ENCODE measurements around the gene TPMT.
A peak's percentile ranks its signal among the peaks of the same experiment; 100 is the strongest.

The TPMT gene

DNA sequence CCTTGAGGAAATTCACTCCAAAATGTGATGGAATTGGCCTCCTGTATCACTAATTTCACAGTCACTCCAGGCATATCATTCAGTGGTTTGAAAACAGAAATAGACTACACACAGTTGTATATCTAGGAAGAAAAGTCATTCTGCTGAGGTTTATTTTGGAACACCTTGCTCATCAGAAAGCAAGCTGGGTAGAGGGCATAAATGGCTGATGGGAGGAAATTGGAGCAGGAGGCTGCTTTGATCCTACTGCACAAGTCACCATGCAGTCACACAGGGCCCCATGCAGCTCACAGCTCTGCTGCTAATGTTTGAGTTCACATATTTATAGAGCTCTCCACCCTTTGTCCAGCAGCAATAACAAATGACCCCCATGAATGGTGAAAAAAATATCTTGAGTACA is 44.7 kb downstream of the TPMT start:
- DNase-seq = no peak

DNA sequence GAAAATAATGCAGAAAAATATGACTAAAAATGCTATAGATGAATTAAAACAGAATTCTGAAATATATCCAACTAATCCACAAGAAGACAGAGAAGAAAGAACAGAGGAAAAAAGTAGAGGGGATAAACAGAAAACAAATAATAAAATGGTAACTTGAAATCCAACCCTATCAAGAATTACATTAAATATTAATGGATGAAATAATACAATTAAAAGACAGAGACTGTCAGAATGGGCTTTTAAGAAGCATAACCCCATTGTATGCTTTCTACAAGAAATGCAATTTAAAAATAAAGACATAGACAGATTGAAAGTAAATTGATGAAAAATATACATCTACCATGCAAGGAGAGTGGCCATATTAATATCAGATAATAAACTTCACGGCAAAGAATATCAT is 47.8 kb downstream of the TPMT start:
- DNase-seq = no peak

DNA sequence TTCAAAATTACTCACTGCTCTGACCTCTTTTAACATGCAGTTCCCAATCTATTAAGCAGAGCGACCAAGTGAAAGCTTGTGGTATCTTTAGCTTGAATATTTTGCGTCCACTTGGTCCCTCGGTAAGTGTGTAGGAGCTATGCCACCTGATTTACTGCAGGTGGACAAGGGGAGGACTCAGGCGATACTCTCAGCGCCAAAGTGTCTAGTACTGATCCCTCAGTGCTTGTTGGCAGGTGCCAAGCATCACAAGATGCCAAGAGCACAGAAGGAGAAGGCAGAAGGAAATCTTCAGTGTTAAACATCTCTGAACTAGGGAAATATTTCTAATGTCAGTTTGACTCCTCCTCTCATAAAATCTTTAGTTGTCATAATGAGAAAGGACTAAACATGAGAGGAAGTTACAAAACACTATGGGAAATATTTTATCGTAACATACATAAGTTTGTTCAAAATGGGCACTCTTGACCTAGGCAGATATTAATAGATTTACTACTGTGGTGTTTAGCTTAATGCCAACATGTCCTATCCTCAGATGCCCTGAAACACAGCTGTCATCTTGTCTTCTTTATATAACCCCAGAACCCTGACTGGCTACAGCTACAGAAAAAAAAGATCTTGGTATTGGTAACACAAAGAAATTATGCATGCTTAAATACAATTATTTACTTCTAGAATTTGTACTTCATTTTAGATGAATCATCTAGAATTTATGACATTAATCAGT is 51.9 kb downstream of the TPMT start:
- DNase-seq = no peak

DNA sequence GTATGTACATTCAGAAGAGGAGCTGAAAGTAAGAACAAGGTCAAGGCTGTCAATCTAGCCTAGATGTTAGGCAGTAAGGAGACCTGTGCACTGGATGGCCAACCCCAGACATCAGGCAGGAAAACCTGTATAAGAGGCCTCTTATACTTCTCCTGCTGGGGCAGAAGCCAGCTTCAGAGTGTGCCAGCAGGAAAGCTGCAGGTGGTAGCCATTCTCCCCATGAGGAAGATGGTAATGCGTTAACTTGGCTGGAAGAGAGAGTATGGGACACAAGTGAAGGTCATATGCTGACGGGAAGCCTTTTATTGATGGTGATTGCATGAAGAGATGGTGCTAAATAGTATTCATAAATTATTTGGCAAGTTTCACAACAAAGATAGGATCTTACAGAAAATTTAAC is 53.0 kb downstream of the TPMT start:
- no peak for DNase-seq

DNA sequence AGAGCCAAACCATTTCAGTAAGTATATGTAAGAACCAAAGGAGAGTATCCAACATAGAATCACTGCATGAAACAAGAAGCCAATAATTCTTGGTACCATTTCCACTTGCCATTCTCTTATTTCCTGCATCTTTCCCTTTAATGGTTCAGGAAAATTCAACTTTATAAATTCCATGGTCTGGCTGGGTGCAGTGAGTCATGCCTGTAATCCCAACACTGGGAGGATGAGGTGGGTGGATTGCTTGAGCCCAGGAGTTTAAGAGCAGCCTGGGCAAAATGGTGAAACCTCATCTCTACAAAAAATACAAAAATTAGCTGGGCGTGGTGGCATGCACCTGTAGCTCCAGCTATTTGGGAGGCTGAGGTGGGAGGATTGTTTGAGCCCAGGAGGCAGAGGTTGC is 53.6 kb downstream of the TPMT start:
- DNase-seq = no peak

DNA sequence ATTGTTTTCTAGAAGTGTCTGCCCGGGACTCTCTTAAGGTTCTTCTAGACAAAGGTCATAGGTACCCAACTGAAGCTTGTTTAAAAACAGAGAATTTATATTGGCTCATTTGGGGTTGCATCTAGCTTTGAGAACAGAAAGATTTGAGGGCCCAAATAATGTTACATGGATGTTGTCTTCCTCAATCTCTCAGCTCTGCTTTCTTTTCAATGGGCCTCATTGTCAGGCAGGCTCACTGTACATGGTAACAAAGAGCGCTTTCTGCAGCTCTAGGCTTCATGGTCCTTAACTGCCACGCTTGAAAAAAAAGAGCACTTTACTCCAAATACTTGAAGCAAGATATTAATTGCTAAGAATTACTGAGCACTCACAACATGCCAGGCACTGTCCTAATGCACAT is 54.6 kb downstream of the TPMT start:
- no peak for DNase-seq

DNA sequence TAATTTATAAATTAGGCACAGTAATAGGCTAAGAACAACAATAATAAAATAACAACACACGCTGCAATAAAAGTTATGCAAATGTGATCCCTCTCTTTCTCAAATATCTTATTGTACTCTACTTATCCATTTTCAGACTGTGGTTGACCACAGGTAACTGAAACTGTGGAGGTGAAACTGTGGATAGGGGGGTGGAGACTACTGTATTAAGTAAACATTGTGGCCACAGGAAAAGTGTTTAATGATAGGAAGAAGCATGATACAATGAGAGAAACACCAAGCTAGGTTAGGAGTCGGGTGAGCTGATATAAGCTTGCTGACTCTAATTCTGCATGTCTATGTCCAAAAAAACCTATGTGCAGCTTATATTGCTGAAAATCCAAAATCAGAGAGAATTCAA is 55.4 kb downstream of the TPMT start:
- DNase-seq = no peak

DNA sequence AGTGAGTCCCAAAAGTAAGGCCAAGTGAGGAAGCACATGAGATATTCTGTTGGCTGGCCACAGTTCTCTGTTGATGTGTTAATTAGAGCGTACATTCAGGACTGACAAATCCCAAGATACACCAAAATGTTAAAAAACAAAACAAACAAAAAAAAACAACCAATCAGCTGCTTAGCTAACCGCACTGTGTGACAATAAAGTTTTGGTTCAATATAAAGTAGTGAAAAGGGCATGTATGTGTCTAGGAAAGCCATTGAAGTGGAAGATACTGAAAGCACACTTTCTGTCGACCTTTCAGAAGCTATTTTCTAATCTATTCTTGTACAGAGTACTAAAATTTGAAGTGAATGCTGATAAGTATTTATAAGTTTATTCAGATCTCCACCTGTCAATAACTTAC is 58.5 kb downstream of the TPMT start:
- DNase-seq = no peak

DNA sequence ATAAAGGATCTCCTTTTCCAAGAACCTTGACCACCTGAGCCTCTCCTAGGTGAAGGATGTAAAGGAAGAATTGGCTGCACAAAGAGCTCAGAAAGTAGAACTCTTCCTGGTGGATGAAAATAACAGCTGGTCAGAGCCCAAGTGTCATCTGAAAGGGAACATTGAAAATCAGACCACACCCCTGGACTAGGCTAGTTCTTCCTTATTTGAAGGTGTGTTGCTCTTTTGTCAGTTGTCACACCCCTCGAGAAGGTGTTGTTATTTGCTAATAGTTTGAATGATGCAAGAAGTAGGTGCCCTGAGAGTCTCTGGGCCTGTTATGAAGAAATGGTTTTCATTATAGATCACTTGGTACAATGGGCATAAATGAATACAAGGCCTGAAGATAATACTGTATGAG is 63.5 kb downstream of the TPMT start:
- no peak for DNase-seq

DNA sequence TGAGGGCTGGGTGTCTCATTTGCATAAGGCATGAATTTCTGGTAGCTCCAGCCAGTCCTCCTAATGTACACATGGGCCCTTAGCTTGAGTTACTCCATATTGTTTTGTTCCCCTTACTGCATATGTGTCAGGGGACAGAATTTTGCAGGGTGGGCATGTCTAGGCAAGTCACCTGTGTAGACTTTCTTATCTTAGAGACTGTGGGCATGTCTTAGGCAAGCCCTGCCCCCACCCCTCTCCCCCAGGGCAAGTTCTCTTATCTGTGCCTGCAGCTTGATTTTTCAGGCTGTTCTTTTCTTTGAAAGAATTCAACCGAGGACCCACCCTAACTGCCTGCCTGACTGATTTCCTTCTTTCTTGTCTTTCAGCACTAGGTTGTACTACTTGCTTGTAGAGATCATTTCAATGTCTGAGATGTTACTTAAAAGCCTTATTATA is 64.5 kb downstream of the TPMT start:
- no peak for DNase-seq

DNA sequence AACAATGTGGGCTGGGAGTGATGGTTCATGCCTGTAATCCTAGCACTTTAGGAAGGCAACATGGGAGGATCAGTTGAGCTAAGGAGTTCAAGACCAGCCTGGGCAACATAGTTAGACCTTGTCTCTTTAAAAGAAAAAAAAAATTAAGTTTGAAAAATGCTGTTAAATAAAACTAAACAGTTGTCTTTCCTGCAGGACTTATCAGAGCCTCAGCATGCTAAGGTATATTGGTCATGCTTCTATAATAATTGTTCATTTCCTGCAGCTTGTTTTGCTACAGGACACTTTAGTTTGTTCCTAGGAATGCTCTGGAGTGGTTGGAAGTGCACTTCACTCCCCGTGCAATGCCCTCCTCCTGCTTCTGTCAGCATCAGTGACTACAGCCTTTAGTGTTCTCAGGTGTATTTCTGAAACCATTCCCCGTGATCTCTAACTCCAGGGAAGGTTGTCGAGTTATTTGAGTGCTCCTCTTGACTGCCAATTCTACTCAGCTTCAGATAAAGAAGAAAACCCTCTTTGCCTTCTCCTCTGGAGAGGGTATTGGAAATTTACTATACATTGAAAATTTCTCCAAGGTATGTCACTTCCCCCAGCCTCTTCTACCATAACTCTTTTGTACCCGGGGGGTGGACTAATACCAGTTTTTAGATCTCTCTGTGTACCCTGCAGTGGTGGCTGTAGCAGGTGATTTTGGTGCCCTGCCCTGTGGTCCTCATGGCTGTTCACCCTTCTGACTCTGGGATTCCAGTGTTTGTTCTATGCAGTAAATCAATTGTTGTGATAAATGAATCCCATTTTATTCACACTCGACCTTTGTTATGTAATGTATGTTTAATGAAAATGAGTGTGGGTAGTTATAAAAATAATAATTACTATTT is 66.2 kb downstream of the TPMT start:
- DNase-seq = no peak

DNA sequence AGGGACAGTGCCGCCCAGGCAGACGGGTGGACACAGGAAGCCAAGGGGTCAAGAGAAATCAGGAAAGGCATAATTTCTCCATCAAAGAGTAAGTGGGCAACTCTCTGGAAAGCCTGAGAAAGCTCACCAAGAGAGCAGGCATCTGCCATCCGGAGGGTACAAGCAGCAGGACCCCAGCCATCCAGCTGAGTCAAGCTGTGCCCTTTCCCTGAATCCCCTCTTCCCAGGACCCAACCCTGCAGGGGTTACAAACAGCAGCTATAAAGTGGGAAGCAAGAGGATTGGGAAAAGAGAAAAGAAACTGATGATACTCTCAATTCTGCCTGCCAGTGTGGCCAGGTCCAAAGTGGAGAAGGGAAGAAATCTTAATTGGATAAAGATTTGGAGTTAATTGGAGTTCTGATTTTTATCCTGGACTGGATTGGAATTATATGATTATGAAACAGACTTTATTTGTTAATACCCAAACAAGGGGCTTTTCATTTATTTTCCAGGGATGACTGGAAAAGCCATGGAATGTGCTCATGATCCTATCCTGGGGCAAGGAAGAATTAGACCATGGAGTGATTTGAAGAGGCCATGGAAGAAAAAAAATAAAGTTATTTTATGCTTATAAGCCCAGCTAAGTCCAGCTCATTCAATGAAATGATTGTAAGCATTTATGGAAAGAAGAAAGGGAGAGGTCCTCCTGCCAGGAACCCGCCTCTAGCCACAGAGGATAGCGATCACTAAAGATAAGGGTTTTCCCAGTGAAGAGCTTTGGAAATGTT is 67.3 kb downstream of the TPMT start:
- no peak for DNase-seq

DNA sequence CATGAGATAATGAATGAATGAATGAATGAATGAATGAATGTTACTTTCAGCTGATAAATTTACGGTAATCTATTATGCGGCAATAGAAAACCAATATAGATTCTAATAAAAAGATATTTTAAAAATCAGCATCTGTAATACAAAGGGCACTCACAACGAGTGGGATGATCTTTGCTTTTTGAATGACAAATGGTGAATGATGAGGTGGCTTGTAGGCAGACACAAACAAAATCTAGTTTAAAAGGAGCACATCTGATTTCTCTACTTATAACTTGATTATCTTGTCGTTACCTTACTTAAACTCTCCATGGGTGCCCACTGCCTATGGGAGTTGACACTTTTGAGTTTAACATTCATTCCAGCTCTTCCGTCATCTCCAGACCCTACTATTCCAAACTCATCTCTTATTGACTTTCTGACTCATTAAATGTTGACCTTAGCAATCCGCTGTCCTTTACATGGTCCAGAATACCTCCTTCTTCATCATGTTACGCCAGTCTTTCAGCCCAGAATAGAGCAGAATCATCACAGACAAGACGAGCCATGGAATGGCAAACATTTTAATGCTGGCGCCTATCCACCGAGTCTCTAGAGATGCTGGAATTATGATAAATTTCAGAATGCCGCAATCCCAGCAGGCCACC is 73.7 kb downstream of the TPMT start:
- no peak for DNase-seq

DNA sequence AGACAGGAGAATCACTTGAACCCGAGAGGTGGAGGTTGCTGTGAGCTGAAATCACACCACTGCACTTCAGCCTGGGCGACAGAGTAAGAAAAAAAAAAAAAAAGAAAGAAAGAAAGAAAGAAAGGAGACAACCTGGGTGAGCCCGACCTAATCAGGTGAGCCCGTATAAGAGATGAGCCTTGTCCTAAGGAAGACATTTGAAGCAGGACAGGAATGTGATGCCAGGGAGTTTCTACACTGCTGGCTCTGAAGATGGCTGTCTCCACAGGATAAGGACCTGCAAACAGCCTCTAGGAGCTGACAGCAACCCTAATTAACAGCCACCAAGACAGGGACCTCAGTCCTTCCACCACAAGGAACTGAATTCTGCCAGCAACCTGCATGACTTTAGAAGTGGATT is 74.3 kb downstream of the TPMT start:
- DNase-seq = no peak

DNA sequence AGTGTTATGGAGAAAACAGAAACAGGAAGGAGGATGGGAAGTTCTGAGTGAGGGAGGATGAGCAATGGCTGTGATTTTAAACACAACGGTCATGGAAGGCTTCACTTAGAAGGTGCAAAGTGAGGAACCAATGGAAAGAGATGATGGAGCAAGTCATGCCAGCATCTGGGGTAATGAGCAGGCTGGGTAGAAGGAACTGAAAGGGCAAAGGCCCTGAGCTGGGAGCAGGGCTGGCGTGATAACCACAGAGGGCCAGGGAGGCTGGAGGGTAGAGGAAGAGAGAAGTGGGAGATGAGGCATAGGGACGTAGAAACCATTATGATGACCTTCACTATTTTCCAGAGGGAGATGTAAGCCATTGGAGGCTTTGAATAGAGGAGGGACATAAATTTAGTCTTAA is 76.0 kb downstream of the TPMT start:
- DNase-seq = peak; percentile 50 to 54

Measured in inflammatory macrophage (primary cell).